ENCODE results near the gene ADCY4. TPM values are rescaled to one million over a fixed set of nuclear protein-coding genes. Genes with fewer than 3 reads are reported as not detected.

ADCY4 gene
- total RNA-seq, 1 donor from 2014 or later, result 42.7 TPM

GRCh38 chr14:24289649-24290280, 45.1 kb downstream of the ADCY4 start:
- ATAC-seq (no peak), DNase-seq (no peak)
- TF ChIP-seq CTCF (IDR thresholded peaks at IDR 0.05), result no peak
- Histone ChIP-seq H3K27me3 (ENCODE audit: low read depth) (no peaks in the 10 kb centered on the region), H3K9me3 (no peaks in the 10 kb centered on the region), H3K36me3 (peaks cover 56% of the 10 kb centered on the region), H3K4me3 (no peak overlapping the region), H3K27ac (no peak overlapping the region), H3K4me1 (no peaks in the 10 kb centered on the region)
- intact Hi-C loops (cut with DNase I), result loop anchor here (10.0 kb wide), 1 partner anchor 45 kb away; the partner anchor contains the start of gene TINF2

GRCh38 chr14:24286996-24287395, 47.9 kb downstream of the ADCY4 start:
- H3K27ac ChIP-seq, result no peak overlapping the region
- DNase-seq (no peak), ATAC-seq (no peak)
- intact Hi-C loops (cut with DNase I), result no loop called here
- H3K4me3 ChIP-seq, result no peak overlapping the region
- TF ChIP-seq CTCF (IDR thresholded peaks at IDR 0.05), result no peak
- H3K36me3 ChIP-seq, result peaks cover 29% of the 10 kb centered on the region
- H3K27me3 ChIP-seq (ENCODE audit: low read depth), result no peaks in the 10 kb centered on the region
- H3K9me3 ChIP-seq, result no peaks in the 10 kb centered on the region
- peaks cover 9% of the 10 kb centered on the region for H3K4me1 ChIP-seq

- H3K36me3 ChIP-seq, result peaks cover 12% of the 10 kb centered on the region
- H3K27me3 ChIP-seq (ENCODE audit: low read depth), result no peaks in the 10 kb centered on the region
- H3K9me3 ChIP-seq, result no peaks in the 10 kb centered on the region
- no peak overlapping the region for H3K27ac ChIP-seq
- DNase-seq, result no peak
- H3K4me1 ChIP-seq, result peaks cover 15% of the 10 kb centered on the region
- H3K4me3 ChIP-seq, result no peak overlapping the region
- ATAC-seq, result no peak
- TF ChIP-seq CTCF (IDR thresholded peaks at IDR 0.05), result no peak
- intact Hi-C loops (cut with DNase I), result no loop called here
These were observed 49.5 kb downstream of the ADCY4 start for GRCh38 chr14:24285351-24285750.

- peaks cover 21% of the 10 kb centered on the region for H3K4me1 ChIP-seq
- H3K9me3 ChIP-seq, result no peaks in the 10 kb centered on the region
- DNase-seq, result no peak
- TF ChIP-seq CTCF (IDR thresholded peaks at IDR 0.05), result no peak
- H3K36me3 ChIP-seq, result peaks cover 4% of the 10 kb centered on the region
- H3K4me3 ChIP-seq, result no peak overlapping the region
- intact Hi-C loops (cut with DNase I), result no loop called here
- H3K27ac ChIP-seq, result no peak overlapping the region
- no peak for ATAC-seq
- H3K27me3 ChIP-seq (ENCODE audit: low read depth), result no peaks in the 10 kb centered on the region
These were observed 50.3 kb downstream of the ADCY4 start for GRCh38 chr14:24284501-24285035.

GRCh38 chr14:24283796-24284460, 50.9 kb downstream of the ADCY4 start:
- ATAC-seq, result no peak
- no peaks in the 10 kb centered on the region for H3K9me3 ChIP-seq
- intact Hi-C loops (cut with DNase I), result no loop called here
- no peaks in the 10 kb centered on the region for H3K27me3 ChIP-seq (ENCODE audit: low read depth)
- no peaks in the 10 kb centered on the region for H3K36me3 ChIP-seq
- H3K4me3 ChIP-seq, result no peak overlapping the region
- no peak for TF ChIP-seq CTCF (IDR thresholded peaks at IDR 0.05)
- H3K27ac ChIP-seq, result no peak overlapping the region
- peaks cover 28% of the 10 kb centered on the region for H3K4me1 ChIP-seq
- no peak for DNase-seq
